Activated T-helper 1 cell treated with anti-CD3 and anti-CD28 coated beads, Interleukin-2, amount 50 U/mL, for 16 hours (primary cell): Measurements from ENCODE around the gene INHBB.
"Not testable (repeated sequence)": the region's sequence is repeated elsewhere in the genome, so short reads cannot be mapped to it uniquely, and the experiment has no call there.

Source experiments
- DNase-seq, 2 donors: peaks; one replicate each; pipeline ENCODE4 v3.0.0-alpha.2; 2020; ENCODE audit warnings: low read depth in 1 of 2, low spot score in 1 of 2

INHBB gene

DNA sequence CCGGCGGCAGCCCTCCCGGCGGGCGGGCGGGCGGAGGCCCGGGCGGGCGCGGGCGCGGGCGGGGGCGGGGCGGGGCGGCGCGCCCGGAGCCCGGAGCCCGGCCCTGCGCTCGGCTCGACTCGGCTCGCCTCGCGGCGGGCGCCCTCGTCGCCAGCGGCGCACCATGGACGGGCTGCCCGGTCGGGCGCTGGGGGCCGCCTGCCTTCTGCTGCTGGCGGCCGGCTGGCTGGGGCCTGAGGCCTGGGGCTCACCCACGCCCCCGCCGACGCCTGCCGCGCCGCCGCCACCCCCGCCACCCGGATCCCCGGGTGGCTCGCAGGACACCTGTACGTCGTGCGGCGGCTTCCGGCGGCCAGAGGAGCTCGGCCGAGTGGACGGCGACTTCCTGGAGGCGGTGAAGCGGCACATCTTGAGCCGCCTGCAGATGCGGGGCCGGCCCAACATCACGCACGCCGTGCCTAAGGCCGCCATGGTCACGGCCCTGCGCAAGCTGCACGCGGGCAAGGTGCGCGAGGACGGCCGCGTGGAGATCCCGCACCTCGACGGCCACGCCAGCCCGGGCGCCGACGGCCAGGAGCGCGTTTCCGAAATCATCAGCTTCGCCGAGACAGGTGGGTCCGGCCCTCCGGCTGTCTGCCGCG, at the start of gene INHBB:
INHBB (plus strand) TSS at position 111 of the 641 bp plus-strand sequence; CDS start at position 164, 53 bp downstream.
- DNase-seq: no peak

DNA sequence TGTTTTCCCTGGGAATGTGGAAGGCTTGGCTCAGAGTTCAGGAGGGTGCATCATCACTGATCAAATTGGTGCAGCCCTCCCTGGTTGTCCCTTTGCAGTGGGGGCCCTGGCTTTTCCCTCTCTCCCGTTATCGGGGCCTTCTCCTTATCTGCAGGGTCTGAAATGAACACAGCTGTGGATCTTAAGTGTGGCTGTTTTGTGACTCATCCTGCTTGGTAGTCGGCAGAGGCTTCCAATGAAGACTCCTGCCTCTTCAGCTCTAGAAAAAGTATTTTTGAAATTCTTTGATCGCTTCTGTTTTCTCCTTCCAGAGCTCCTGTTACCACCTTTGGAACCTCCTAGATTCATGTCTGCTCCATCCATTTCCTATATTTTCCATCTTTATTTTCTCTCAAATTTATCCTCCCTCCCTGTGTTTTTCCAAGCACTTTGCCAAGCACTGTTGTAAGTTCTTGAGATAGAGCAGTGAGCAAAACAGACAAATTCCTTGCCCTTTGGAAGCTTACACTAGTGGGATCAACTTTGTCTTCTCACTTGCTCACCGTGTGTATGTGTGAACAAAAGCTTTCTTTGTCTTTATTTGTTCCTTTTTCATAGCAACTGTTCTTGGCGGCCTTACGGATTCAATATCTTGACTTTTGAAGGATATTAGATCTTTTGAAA, 47.6 kb upstream of the INHBB start:
- DNase-seq: no peak

DNA sequence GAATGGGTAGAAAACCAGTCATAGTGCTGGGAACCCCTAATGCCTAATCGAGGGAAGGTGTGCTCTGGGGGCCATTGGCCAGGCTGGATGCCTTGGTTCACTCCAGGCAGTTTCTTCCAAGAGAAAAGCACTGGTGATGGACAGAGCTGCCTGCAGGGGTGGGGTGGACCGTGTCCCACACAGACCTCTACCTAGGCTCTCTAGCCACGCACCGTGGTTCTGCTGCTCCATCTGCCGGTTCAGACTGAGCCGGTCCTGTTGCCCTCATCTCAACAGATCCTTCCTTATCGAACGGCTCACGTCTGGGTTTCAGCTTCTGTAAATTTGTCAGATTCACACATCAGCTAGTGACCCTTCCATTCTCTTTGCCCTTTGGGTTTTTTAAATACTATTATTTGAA, 46.9 kb upstream of the INHBB start:
- no peak for DNase-seq

DNA sequence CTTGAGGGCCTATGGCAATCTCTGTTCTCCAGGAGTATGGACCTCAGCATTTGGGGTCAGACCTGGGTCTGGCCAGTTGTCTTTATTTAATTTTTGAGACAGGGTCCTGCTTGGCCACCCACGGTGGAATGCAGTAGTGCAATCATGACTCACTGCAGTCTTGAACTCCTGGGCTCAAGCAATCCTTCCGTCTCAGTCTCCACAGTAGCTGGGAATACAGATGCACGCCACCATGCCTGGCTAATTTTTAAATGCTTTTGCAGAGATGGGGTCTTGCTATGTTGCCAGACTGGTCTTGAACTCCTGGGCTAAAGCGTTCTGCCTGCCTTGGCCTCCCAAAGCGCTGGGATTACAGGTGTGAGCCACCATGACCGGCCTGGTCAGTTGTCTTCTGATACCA, 46.4 kb upstream of the INHBB start:
- DNase-seq: no peak

DNA sequence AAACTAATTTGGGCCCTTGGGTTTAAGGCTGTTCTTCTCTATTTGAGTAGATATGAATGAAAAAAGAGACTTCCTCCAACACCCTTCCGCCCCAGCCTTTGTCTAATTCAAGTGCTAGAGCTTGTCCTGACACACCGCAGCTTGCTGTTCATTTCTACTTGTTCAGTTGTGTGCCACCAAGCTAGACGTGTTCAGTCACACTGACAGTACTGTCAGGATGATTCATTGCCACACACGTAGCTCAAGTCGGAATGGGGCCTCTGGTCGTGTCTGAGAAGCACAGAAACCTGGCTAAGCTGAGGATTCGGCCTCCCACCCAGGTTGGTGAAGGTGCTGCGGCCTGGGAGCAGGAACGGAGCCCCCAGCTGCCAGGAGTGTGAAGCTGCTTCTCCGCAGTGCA, 45.6 kb upstream of the INHBB start:
- no peak for DNase-seq

DNA sequence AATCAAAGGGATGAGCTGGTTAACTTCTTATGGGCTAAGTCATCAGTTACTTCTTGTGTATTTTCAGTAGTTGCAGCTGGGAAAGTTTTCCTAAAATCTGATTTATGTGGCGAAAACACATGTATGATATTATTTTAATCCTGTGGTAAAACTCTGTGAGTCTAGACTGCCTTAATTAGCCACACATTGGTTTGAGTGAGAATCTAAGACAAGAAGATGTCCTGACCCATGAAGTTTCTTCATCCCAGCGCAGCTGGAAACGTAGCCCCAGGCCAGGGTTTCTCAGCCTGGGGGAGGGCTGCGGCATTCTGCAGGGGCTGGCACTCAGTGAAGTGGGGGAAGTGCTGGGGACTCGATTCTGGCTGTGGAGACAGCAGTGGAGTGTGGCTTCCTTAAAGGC, 44.7 kb upstream of the INHBB start:
- DNase-seq: no peak

DNA sequence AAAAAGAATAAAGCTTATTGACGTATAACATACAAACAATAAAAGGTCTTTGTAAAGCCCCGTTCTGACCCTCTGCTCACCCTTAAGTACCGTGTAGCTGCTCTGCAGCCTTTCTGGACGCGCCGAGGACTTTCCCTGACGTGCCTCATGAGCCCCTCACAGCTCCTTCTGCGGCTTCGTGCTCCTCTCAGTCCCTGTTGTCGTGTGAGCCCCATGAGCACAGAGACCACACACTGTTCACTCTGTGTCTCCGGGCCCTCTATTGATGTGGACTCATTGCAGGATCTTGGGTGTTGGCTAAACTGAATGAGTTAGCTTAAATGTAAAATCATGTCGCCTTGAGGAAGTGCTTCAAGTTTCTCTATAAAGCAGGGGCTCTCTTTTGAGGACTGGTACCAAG, 43.6 kb upstream of the INHBB start:
- DNase-seq: no peak

DNA sequence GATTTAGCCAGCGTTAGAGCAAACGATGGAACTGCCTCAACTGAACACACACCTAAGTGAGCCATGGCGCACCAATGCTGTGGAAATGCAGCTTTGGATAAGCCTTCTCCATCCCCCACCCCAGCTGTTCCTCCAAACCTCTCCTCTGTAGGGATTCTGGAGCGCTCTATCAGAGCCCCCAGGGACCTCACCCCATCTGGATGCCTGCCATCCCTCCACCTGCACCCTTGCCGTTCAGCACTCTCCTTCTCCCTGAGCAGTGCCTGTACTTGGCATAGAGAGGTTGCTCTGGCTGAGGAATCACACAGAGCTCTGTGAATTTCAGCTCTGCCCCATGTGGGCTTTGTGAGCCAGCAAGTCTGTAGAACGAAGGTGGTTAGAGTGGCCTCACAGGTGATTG, 42.8 kb upstream of the INHBB start:
- DNase-seq: no peak

DNA sequence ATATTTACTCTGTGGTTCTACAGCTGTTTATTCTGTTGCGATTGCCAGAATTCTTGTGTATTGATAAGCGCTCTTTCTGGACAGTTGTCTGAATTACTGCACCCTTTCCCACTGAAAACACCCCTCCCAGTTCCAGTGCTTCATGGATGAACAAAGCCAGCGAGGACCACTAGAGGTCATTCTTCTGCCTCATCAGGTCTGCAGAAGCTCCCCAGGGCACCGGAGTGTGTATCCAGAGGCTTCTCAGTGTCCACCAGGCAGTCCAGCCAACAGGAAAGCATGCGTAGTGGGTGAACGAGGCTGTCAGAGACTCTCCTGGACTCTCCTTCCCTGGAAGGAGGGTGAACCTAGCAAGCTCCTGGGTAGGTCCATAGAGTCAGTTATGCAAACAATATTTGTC, 40.6 kb upstream of the INHBB start:
- no peak for DNase-seq

DNA sequence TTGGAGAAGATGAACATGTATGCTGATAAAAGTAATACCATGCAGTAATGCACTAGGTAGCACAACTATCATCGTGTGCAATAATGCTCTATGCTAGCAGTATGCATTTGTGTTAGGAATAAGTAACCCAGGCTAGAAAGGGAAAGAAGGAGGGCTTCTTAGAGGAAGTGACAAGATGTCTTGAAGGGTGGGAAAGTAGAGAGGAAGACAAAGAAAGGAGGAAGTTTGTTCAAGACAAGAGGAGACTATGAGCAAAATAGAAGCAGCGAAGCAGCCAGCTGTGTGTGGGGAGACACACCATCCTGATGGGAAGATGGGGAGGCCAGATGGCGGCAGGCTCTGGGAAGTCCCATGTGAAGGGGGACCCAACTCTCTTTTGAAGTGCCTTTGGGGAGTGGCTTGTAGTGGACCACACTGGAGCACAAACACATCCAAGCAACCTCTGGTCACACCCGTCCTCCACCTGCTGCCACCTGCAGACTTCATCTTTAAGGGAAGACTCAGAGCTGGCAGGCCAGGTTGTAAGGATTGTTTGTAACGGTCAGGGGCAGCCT, 39.9 kb upstream of the INHBB start:
- DNase-seq: no peak

DNA sequence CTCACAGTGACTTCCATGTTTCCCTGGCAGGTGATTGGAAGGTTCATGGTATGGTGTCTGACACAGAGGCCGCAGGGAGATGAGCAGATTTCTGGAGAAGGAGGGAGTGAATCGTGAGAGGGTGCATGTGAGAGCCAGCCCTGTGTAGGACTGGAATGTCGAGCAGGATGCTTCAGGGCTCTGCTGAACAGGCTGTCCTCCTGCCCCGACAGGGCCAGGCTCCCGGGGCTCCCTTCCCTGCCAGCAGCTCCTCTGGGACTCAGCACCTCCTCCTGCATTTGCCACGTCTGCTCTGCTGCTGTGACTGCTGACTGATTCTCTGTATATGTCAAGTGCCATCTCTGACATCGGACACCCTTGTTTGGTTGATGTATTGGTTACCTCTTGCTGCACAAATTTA, 38.5 kb upstream of the INHBB start:
- DNase-seq: no peak

DNA sequence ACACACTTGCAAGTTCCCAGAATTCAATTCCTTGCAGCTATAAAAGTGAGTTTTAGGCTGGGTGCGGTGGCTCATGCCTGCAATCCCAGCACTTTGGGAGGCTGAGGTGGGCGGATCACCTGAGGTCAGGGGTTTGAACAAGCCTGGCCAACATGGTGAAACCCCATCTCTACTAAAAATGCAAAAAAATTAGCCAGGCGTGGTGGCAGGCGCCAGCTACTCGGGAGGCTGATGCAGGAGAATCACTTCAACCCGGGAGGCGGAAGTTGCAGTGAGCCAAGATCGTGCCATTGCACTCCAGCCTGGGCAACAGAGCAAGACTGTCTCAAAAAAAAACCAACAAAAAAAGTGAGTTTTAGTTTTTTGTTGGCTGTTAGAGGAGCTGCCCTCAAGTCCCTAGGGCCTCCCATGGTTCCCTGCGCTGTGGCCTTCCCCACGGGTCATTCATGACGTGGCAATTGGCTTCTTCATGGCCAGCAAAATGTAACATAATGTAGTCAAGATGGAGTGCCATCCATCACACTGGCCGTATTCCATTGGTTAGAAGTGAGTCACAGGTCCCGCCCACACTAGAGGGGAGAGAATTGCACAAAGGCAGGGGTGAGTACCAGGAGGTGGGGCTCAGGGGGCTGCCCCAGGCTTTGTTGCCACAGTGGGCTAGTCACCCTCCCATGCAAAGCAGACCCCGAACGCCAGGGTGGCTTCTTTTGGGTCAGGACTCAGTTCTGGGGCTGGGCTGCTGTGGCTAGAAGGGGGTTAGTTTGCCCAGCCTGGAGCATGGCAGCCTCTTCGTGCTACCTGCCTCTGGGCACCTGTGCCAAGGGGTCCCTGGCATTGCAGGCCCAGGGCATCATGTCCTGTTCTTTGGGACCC, 37.7 kb upstream of the INHBB start:
- no peak for DNase-seq

DNA sequence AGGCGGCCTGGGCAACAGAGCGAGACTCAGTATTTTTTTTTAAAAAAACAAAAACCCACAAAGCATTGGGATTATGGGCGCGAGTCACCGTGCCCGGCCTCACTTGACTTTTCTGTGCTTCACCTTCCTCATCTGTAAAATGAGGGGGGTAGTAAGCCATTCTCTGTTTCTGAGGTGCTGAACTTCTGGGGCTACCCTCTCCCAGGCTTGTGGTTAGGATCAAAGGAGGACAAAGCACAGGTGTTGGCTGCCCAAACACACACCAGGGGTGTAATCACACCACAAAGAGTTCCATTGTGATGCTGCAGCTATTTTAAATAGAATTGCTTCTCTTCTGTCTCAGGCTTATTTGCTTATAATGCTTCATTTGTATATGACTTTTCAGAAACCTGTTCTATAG, 35.8 kb upstream of the INHBB start:
- no peak for DNase-seq

DNA sequence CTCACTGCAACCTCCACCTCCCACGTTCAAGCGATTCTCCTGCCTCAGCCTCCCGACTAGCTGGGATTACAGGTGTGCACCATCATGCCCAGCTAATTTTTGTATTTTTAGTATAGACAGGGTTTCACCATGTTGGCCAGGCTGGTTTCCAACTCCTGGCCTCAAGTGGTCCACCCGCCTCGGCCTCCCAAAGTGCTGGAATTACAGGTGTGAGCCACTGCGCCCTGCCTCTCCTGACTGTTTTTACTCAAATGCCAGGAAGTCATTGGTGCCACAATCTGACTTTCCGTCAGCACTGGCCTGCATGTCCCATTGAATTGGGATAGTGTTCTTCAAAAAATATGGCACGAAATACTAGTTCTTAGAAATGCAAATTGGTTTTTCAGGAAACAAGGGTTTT, 35.1 kb upstream of the INHBB start:
- not testable (repeated sequence) for DNase-seq

DNA sequence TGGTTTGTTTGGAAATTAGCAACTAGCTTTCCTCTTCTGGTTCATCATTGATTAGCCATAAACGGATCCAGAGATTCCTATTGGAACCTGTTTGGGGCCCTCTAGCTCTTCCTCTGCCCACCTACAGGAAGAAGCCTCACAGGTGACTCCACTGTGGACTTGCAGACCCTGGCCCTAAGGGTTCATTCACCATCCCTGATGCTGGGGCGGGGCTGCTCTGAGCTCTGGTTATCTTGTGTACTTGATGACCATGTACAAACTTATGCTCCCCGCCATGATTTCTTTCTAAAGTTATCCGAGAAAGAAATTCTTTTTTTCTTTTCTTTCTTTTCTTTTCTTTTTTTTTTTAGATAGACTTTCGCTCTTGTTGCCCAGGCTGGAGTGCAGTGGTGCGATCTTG, 33.9 kb upstream of the INHBB start:
- no peak for DNase-seq

DNA sequence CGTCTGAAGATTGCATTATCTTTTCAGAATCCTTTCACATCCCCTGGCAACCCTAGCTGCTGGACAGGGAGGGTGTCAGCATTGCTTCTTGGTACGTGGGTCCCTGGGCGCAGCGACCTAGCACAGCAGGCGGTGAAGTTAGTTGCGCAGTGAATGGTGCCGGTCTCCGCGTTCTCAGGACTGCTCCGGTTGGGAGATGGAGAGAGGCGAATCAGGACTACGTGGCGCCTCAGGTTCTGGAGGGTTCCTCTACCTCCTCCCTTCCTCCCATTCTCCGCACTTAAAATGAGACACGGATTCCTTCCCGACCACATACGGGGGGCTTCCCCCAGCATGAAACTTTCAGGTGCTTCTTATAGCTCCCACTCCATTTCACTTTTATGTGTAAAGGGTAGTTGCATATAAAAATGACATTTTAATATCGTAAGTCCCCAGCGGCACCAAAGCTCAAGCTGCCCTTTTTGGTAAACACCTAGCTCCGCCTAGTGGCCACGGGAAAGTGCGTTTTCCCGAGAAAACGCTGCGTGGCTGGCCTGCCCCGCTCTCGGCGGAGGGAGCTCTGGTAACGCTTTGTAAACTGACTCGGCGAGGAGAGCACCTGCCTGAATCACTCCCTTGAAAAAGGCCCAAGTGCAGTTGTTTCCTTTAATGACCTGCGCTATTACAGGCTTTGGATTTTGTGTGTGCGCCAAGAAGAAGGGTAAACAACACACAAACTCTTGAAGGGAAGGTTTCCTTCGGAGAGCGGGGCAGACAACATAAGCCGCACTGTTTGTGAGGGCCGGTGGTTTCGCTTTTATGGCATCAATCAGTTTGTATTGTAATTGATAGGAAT, 32.9 kb upstream of the INHBB start:
- DNase-seq: peak; percentile 55 to 58

DNA sequence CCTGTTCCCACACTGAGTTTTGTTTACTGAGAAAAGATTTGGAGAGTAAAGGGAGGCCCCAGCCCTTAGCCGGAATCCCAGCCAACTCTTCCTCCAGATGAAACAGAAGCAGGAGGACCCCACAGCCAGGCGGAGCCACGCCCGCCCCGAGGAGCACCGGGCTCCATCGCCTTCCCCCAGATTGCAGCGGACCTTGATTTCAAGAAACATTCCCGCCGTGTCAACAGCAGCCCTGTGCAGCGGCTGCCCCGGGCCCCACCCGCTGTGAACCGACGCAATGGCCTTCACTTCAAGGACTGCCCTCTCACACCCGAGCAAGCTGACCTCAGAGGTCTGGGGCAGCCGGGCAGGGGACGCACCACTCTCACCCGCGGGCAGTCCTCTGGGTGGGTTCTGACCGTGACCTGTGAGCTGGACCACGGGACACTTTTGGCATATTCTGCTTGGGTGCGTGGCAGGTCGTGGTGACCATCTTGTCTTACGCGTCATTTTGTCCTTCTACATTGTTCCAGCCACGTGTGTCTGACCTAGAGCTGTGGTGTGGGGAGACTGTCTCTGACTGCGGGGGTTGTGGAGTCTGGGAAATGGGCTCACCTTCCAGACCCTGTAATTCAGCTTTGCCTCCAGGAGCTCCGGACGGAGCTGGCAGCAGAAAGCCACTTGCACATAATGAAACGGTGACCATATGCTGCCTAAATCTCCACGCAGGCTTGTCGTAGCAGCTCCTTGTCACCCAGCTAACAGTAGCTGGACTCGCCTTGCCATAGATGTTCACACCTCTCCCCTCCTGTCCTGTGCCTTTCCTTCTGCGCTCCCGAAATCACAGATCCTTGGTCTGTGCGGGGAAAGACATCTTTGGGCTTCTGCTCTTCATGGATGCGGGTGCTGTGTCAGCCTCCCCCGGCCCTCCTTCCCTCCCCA, 32.0 kb upstream of the INHBB start:
- no peak for DNase-seq

DNA sequence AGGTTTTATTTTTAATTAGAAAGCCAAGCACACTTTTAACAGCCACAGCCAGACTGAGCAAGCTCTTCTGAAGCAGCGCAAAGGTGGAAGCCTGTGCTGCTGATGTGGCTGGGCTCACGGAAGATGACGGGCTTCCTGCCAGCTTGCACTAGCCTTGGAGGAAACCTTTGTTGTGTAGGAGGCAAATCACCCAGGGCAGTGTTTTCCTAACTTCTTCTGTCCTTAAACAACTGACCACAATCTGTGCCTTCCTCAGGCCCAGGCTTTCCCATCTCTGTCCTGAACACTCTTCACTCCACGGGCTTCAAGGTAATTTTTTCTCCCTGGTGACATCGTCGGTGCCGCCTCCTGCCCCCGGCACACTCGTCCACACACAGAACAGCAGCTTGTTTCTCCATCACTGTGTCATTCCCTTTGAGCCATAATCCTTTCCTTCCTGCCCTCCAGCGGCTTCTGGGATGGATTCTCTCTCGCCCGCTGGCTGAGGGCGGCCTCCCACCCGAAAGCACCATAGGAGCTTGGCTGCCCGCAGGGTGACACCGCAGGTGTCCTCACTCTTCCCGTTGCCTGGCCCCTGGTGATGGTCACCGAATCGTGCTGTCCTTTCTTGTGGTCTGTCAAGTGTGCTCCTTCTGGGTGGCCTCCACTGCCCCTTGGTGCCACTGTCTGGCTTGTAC, 31.1 kb upstream of the INHBB start:
- no peak for DNase-seq

DNA sequence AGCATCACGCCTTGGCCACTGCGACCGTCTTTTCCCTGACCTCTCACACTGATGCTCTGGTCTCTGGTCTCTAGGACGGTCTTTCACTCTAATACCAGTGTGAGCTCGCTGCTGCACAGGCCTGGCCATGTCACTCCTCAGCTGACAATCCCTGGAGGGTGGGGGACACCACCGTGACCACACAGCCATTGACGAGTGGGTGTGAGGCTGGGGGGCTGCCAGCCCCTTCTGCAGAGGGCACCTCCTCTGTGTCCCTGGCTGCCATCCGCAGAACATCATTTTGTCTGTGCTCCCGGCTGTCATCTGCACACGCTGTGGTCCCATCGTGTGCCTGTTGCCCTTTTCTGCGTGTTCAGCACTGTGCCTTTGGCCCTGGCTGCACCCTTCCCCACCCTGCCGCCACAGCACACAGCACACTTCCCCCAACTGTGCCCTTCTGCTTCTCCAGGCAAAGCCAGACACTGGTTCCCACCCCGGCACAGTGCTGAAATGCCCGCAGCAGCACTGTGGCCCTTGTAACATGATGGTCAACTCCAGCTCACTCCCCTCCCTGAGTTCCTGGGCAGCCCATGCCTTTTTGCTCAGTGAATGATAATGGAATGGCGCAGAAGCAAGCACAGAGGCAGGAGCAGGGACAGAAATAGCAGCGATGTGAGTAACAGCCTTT, 30.4 kb upstream of the INHBB start:
- no peak for DNase-seq
